Panc1 (cell line): ENCODE results near the gene MYO7B.

Source experiments
- CTCF ChIP-seq: fragments of 450-650 bp; IDR thresholded peaks from 2 replicates; pipeline ENCODE4 v1.5.1; 2017; ENCODE audit warnings: mild to moderate bottlenecking
- SIN3A ChIP-seq: IDR thresholded peaks from 2 replicates; pipeline ENCODE4 v1.6.1; 2012; ENCODE audit warnings: low read depth, mild to moderate bottlenecking, low read length, moderate library complexity, borderline replicate concordance; ENCODE audit not compliant: insufficient read depth

GRCh38 chr2:127566576-127566975, 31.1 kb downstream of the MYO7B start:
- TF ChIP-seq SIN3A: no peak
- TF ChIP-seq CTCF: no peak
